Neural cell (in vitro differentiated cells): Measurements from ENCODE around the gene PPP3CA.

ENCODE experiments used
- EP300 ChIP-seq: fragments of 450-650 bp; conservative IDR thresholded peaks from 2 replicates; pipeline ENCODE4 v1.6.1; 2014; ENCODE audit warnings: antibody characterized with exemption, mild to moderate bottlenecking, moderate library complexity; ENCODE audit not compliant: poor library complexity, severe bottlenecking
- EZH2 ChIP-seq: fragments of 200-600, 300-800 bp; shearing (Covaris generic), sonication (generic); IDR thresholded peaks from 2 replicates; pipeline ENCODE4 v1.6.1; 2014; ENCODE audit warnings: antibody characterized with exemption, low read length, borderline replicate concordance, mild to moderate bottlenecking; ENCODE audit not compliant: insufficient read depth, poor library complexity, severe bottlenecking
- POLR2AphosphoS5 ChIP-seq: IDR thresholded peaks from 2 replicates; pipeline ENCODE4 v1.6.1; 2012
- TF ChIP-seq, protein P1 (sequence below): fragments of 450-650 bp; IDR thresholded peaks from 2 replicates; pipeline ENCODE4 v1.5.1; 2014; ENCODE audit warnings: antibody characterized with exemption, mild to moderate bottlenecking, moderate library complexity; ENCODE audit not compliant: poor library complexity, severe bottlenecking
- TF ChIP-seq, protein P2 (sequence below): IDR thresholded peaks from 2 replicates; pipeline ENCODE4 v1.6.1; 2012; ENCODE audit warnings: borderline replicate concordance

DNA sequence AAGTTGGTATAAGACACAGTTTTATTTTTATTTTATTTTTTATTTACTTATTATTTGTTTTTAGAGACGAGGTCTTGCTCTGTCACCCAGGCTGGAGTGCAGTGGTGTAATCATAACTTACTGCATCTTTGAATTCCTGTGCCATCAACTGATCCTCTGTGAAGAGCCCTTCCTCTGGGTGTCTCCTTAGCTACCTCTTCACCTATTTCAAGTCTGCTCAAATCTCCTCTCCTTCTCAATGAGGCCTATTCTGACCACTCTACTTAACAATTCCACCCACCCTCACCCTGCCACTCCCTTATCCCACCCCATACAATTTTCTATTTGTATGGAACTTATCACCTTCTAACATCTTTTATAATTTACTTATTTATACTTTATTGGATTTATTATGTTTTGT lies 183.4 kb downstream of the PPP3CA start:
- TF ChIP-seq, protein P1, sequence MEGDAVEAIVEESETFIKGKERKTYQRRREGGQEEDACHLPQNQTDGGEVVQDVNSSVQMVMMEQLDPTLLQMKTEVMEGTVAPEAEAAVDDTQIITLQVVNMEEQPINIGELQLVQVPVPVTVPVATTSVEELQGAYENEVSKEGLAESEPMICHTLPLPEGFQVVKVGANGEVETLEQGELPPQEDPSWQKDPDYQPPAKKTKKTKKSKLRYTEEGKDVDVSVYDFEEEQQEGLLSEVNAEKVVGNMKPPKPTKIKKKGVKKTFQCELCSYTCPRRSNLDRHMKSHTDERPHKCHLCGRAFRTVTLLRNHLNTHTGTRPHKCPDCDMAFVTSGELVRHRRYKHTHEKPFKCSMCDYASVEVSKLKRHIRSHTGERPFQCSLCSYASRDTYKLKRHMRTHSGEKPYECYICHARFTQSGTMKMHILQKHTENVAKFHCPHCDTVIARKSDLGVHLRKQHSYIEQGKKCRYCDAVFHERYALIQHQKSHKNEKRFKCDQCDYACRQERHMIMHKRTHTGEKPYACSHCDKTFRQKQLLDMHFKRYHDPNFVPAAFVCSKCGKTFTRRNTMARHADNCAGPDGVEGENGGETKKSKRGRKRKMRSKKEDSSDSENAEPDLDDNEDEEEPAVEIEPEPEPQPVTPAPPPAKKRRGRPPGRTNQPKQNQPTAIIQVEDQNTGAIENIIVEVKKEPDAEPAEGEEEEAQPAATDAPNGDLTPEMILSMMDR: no peak
- TF ChIP-seq EP300 (no peak), EZH2 (no peak), POLR2AphosphoS5 (no peak)
- TF ChIP-seq, protein P2, sequence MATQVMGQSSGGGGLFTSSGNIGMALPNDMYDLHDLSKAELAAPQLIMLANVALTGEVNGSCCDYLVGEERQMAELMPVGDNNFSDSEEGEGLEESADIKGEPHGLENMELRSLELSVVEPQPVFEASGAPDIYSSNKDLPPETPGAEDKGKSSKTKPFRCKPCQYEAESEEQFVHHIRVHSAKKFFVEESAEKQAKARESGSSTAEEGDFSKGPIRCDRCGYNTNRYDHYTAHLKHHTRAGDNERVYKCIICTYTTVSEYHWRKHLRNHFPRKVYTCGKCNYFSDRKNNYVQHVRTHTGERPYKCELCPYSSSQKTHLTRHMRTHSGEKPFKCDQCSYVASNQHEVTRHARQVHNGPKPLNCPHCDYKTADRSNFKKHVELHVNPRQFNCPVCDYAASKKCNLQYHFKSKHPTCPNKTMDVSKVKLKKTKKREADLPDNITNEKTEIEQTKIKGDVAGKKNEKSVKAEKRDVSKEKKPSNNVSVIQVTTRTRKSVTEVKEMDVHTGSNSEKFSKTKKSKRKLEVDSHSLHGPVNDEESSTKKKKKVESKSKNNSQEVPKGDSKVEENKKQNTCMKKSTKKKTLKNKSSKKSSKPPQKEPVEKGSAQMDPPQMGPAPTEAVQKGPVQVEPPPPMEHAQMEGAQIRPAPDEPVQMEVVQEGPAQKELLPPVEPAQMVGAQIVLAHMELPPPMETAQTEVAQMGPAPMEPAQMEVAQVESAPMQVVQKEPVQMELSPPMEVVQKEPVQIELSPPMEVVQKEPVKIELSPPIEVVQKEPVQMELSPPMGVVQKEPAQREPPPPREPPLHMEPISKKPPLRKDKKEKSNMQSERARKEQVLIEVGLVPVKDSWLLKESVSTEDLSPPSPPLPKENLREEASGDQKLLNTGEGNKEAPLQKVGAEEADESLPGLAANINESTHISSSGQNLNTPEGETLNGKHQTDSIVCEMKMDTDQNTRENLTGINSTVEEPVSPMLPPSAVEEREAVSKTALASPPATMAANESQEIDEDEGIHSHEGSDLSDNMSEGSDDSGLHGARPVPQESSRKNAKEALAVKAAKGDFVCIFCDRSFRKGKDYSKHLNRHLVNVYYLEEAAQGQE: no peak
